ENCODE results near the gene MRPL21. TPM values are rescaled to one million over a fixed set of nuclear protein-coding genes. Genes with fewer than 3 reads are reported as not detected.
"Not testable (repeated sequence)": the region's sequence is repeated elsewhere in the genome, so short reads cannot be mapped to it uniquely, and the experiment has no call there.

MRPL21 gene
- total RNA-seq, 2 experiments from 2014 or later: 56.6 to 70.2 TPM

DNA sequence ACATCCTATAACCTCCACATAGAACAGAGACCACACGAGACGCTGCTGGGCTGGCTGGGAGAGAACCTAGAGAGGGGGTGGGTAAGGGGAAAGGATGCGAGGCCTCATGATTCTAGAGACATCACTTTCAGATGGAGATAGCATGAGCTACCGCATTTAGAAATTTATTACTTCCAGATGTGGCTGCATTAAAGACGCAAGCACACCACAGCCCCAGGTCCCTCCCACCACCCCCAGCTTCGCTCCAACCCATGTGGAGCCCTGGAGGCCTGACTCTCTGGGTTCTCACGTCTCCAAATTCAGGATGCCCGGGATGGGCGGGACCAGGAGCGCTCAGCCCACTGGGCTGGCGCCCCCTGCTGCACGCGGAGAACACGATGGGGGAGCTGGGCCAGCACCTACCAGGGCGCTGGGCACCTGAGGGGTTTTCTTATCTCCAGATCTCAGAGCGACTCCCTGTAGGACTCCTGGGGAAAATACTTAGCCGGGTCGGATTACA lies 13.6 kb downstream of the MRPL21 start:
- no peak overlapping the region for H3K27ac Mint-ChIP-seq

DNA sequence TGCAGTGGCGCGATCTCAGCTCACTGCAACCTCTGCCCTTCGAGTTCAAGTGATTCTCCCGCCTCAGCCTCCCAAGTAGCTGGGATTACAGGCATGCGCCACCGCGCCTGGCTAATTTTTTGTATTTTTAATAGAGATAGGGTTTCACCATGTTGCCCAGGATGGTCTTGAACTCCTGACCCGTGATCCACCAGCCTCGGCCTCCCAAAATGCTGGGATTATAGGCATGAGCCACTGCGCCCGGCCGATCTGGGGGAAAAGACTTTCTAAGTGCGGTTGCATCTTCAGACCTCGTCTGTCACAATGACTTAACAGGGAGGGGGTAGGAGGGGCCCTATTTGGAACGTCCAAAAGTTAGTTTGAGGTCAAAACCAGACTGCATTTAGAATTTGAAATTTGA lies 18.8 kb downstream of the MRPL21 start:
- CTCF ChIA-PET; H3K9me3 Mint-ChIP-seq (ENCODE audit: low read depth); ATAC-seq; H3K27ac Mint-ChIP-seq; DNase-seq; H3K36me3 Mint-ChIP-seq; H3K4me3 Mint-ChIP-seq; H3K4me1 Mint-ChIP-seq; H3K27me3 Mint-ChIP-seq: not testable (repeated sequence)

More for the DNA sequence above, 13.6 kb downstream of the MRPL21 start:
- ATAC-seq (no peak), DNase-seq (no peak)
- H3K27me3 Mint-ChIP-seq: no peaks in the 10 kb centered on the region
- no peak overlapping the region for H3K4me3 Mint-ChIP-seq
- CTCF ChIA-PET: no interaction called here
- no peaks in the 10 kb centered on the region for H3K4me1 Mint-ChIP-seq
- H3K36me3 Mint-ChIP-seq: peaks cover 15% of the 10 kb centered on the region
- no peaks in the 10 kb centered on the region for H3K9me3 Mint-ChIP-seq (ENCODE audit: low read depth)

DNA sequence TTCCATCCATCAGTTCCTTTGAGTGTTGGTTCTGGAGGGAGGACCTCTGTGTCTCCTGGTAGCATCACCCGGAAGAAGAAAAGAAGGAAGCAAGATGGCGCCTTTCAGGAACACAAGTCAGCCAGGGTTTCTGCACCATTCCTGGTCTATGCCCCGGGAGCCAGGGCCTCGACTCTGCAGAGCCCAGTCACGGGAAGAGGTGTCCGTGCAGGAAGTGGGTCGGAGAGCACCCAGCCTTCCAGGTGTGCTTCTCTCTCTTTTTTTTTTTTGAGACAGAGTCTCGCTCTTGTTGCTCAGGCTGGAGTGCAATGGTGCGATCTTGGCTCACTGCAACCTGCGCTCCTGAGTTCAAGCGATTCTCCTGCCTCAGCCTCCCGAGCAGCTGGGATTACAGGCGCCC lies 21.2 kb downstream of the MRPL21 start:
- no peaks in the 10 kb centered on the region for H3K4me1 Mint-ChIP-seq
- CTCF ChIA-PET: no interaction called here
- H3K27ac Mint-ChIP-seq: no peak overlapping the region
- no peaks in the 10 kb centered on the region for H3K36me3 Mint-ChIP-seq
- no peaks in the 10 kb centered on the region for H3K27me3 Mint-ChIP-seq
- DNase-seq: no peak
- H3K4me3 Mint-ChIP-seq: no peak overlapping the region
- ATAC-seq: no peak
- H3K9me3 Mint-ChIP-seq (ENCODE audit: low read depth): no peaks in the 10 kb centered on the region

DNA sequence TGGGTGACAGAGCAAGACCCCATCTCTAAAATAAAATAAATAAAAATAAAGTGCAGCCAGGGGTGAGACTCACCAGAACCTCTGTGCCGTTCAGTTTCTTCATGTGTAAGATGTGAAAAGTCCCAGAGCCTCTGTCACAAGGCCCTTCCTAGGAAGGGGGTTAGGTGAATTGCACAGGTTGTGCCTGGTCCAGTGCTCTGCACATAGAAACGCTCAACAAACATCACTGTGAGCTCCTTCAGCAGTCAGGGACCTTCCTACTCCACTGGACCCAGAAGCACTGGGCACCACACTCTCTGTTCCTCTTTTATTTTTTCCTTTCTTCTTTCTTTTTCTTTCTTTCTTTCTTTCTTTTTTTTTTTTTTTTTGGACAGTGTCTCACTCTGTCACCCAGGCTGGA lies 22.3 kb downstream of the MRPL21 start:
- ATAC-seq: no peak
- Mint-ChIP-seq H3K4me1 (no peaks in the 10 kb centered on the region), H3K4me3 (no peak overlapping the region), H3K9me3 (ENCODE audit: low read depth) (no peaks in the 10 kb centered on the region), H3K27ac (no peak overlapping the region), H3K27me3 (no peaks in the 10 kb centered on the region), H3K36me3 (no peaks in the 10 kb centered on the region)
- no peak for DNase-seq
- CTCF ChIA-PET: no interaction called here

DNA sequence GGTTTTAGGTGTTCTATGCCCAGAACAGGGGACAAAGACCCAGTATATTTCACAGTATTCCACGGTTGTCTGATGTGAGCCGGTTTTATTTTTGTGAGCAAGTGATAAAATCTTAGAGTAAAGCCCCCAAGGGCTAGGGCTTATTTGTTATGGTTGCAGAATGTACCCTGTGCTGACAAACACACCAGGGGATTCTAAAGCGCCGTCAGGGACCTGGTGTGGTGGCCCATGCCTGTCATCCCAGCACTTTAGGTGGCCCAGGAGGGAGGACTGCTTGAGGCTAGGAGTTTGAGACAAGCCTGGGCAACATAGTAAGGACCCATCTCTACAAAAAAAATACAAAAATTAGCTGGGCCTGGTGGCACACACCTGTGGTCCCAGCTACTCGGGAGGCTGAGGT lies 22.8 kb downstream of the MRPL21 start:
- CTCF ChIA-PET: no interaction called here
- ATAC-seq: no peak

DNA sequence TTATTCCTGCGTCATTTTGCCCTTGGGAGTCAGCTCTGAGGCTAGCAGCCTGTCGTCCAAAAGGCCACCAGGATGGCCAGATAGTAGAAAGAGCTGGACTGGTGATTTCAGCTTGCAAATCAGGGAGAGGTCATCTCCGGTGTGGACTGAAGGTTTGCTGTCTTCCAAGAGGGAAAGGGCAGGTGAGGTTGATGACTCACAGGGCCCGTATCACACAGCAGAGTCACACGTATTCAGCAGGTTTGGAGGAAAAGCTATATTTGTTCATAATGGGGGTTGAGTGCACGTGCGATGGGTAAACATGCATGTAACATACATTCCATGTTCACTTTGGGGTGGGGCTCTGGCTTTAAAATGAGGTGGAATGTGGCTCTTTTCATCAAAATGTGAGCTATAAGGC lies 25.6 kb downstream of the MRPL21 start:
- Mint-ChIP-seq H3K4me1 (peaks cover 3% of the 10 kb centered on the region), H3K27me3 (peaks cover 3% of the 10 kb centered on the region), H3K36me3 (no peaks in the 10 kb centered on the region), H3K4me3 (no peak overlapping the region), H3K27ac (no peak overlapping the region), H3K9me3 (ENCODE audit: low read depth) (no peaks in the 10 kb centered on the region)
- ATAC-seq (no peak), DNase-seq (no peak)
- CTCF ChIA-PET: no interaction called here

More for the DNA sequence above, 22.8 kb downstream of the MRPL21 start:
- no peak for DNase-seq
- Mint-ChIP-seq H3K27me3 (no peaks in the 10 kb centered on the region), H3K27ac (no peak overlapping the region), H3K36me3 (no peaks in the 10 kb centered on the region), H3K4me1 (no peaks in the 10 kb centered on the region), H3K4me3 (no peak overlapping the region), H3K9me3 (ENCODE audit: low read depth) (no peaks in the 10 kb centered on the region)

DNA sequence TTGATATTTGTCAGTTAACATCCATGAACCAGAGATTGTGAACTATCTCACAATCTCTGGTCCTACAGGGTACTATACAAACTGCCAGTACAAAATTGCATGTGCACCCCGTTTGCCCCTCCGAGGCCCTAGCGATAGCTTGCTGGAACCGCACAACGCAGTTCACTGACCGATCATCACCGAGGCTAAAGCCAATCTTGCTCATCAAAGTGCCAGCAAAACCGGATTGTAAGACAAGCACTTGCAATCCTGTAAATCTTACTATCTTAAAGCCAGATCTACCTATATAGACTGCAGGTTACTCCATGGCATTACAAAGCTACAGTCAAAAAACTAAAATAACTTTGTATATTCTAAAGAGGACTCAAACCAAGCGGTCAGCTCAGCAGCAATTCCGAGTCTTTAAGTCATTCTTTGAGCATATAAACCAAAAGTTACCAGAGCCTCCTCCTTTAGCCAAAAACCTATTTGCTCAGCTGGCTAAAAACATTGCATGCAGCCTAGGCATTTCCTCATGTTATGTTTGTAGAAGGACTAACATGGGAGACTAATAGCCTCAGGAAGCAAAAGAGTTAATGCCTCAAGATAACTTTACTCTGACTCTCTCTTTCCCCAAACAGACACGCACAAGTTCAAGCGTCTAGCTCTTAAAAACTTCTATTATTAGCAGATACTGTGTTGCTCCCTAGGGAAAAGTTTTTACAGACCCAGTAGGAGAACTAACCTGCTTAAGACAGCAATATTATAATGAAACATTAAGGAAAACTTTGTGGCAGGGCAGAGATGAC lies 31.2 kb downstream of the MRPL21 start:
- Mint-ChIP-seq H3K4me1 (peaks cover 17% of the 10 kb centered on the region), H3K27me3 (peaks cover 43% of the 10 kb centered on the region), H3K9me3 (ENCODE audit: low read depth) (no peaks in the 10 kb centered on the region), H3K4me3 (no peak overlapping the region), H3K27ac (no peak overlapping the region), H3K36me3 (no peaks in the 10 kb centered on the region)
- CTCF ChIA-PET: interaction anchor here (0.6 kb wide), 1 partner anchor 53 kb away, joined by 3 read pairs; no protein-coding TSS in a partner anchor
- ATAC-seq: no peak
- no peak for DNase-seq

DNA sequence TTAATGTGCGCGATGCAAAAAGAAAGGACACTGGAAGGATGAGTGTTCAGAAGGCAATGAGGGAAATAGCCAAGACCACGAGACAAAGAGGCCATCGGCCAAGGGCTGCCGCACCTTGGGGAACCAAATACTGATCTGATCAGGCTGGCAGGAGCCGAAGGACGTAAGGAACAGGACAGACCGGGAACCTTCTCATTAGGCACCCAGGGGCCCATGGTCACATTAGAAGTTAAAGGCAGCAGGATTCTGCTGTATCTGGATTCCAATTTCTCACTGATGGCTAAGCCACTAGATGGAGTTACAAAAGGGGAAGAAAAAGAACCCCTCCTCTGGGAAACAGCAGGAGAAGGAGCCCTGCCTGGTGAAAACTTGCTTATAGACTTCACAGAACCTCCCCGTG lies 33.2 kb downstream of the MRPL21 start:
- peaks cover 17% of the 10 kb centered on the region for H3K4me1 Mint-ChIP-seq
- H3K36me3 Mint-ChIP-seq: no peaks in the 10 kb centered on the region
- H3K27ac Mint-ChIP-seq: no peak overlapping the region
- peak overlapping the region; percentile 71 for H3K4me3 Mint-ChIP-seq
- ATAC-seq (no peak), DNase-seq (no peak)
- H3K9me3 Mint-ChIP-seq (ENCODE audit: low read depth): no peaks in the 10 kb centered on the region
- CTCF ChIA-PET: no interaction called here
- peaks cover 43% of the 10 kb centered on the region for H3K27me3 Mint-ChIP-seq

DNA sequence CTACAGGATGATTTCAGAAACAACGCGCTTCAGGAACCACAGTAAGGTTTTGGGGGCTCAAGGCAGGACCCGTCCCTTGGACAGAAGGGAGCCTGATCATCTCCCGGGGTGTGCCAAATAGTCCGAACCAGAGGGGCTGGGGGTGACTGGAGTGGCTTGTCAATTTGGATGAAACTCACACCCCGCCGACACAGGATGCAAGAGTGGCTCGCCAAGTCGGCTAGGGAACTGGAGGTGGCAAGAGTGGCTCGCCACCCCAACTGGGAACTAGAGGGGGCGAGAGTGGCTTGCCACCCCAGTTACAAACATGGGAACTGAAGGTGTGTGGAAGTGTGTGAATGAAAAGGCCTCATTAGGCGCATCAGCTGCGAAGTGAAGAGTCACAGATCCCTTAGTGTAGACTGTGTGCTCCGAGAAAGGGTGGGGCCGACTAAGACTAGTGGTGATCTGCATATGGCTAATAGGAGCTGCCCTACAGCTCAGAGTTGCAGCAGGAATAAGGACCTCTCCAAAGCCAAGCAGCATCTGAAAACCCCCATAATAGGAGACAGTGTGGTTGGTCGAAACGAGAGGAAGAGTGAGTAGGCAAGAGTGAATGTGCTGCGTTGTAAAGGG lies 35.3 kb downstream of the MRPL21 start:
- Mint-ChIP-seq H3K4me3 (no peak overlapping the region), H3K36me3 (no peaks in the 10 kb centered on the region), H3K9me3 (ENCODE audit: low read depth) (no peaks in the 10 kb centered on the region), H3K4me1 (peaks cover 14% of the 10 kb centered on the region), H3K27me3 (peaks cover 43% of the 10 kb centered on the region), H3K27ac (no peak overlapping the region)
- DNase-seq (no peak), ATAC-seq (no peak)
- CTCF ChIA-PET: no interaction called here

DNA sequence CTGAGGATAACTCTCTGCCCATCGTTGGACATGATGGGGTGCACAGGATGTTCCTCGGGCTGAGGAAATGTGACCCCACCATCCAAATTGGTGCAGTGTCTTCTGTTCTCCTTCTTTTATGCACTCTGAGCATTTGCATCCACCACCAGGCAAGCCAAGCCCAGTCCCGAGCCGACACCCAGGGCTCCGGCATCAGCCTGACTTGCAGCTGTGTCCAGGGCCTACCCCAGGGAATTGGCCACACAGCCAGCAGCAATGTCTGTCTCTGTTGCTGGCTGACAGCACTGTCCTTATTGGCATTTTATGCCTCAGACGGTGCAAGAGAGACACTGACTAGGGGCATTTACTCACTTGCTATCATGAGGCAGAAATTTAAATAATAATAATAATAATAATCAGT lies 36.6 kb downstream of the MRPL21 start:
- Mint-ChIP-seq H3K4me3 (no peak overlapping the region), H3K4me1 (peaks cover 14% of the 10 kb centered on the region), H3K9me3 (ENCODE audit: low read depth) (no peaks in the 10 kb centered on the region), H3K36me3 (no peaks in the 10 kb centered on the region), H3K27me3 (peaks cover 34% of the 10 kb centered on the region), H3K27ac (no peak overlapping the region)
- ATAC-seq (no peak), DNase-seq (no peak)
- CTCF ChIA-PET: no interaction called here

DNA sequence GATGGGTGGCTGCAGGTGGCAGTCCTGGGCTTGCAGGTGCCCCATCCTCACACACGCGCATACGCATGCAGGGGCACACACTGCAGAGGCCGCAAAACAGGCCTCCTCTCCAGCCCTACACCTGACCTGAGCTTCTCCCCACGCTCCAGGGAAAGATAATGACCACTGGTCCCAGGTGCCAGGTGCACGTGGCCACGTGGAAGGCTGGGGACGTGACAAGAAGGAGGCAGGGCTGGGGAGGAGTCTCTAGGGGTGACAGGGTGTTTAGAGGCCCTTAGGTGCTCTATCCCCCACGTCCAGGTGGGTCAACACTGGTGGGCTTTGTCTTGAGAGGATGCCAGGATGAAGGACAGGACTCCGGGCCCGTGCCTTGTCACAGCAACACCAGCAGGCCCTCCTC lies 38.4 kb downstream of the MRPL21 start:
- peaks cover 12% of the 10 kb centered on the region for H3K4me1 Mint-ChIP-seq
- CTCF ChIA-PET: no interaction called here
- no peak overlapping the region for H3K27ac Mint-ChIP-seq
- H3K27me3 Mint-ChIP-seq: peaks cover 19% of the 10 kb centered on the region
- H3K36me3 Mint-ChIP-seq: no peaks in the 10 kb centered on the region
- no peak for DNase-seq
- no peaks in the 10 kb centered on the region for H3K9me3 Mint-ChIP-seq (ENCODE audit: low read depth)
- H3K4me3 Mint-ChIP-seq: no peak overlapping the region
- ATAC-seq: no peak

DNA sequence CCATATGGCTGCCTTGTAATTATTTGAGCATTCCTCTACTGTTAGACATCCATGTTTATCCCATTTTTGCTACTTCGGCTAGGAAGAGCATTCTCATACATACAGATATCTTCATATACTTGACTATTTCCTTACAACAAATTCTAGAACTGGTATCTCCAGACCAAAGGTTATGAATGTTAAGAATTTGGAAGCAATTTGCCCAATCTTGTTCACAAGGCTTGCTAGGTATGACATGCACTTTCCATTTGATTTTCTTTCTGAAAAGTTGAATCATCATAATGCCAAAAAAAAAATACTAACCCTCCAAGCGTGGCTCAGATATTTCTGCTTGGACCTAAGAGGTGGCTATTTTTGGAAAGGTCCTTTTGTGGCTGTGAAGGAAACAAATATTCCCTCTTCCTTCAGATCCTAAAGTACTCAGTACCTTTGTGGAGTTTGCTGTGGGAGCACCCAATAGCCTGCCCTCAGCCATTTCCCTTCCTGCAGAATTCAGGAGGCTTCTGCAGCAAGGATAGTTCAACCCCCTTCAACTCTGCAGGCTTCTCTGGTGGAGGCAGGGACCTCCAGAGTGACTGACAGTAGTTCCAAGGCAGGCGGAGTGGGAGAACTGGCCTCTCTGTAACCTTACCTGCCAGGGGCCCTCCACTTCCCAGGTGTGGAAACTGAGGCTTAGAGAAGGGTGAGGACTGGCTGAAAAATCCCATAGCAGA lies 39.9 kb downstream of the MRPL21 start:
- Mint-ChIP-seq H3K27me3 (peaks cover 5% of the 10 kb centered on the region), H3K4me1 (peaks cover 2% of the 10 kb centered on the region), H3K36me3 (no peaks in the 10 kb centered on the region), H3K27ac (no peak overlapping the region), H3K9me3 (ENCODE audit: low read depth) (no peaks in the 10 kb centered on the region), H3K4me3 (no peak overlapping the region)
- DNase-seq (no peak), ATAC-seq (no peak)
- CTCF ChIA-PET: no interaction called here

DNA sequence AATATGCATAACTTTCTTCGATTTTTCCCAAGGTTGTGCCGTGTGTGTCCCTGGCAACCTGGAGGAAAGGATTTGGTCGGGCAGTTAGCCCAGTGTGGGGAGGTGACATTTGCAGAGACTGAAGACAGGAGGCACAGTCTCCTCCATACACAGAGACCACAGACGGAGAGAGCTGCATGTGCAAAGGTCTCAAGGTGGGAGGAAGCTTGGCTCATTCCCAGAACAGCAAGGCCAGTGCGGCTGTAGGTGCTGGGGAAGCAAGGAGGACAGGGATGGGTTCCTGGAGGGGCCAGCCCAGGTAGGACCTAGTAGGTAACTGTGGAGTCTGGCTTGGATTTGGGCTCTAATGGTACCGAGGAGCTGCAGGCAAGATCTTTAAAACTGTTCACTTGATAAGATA lies 41.2 kb downstream of the MRPL21 start:
- no peaks in the 10 kb centered on the region for H3K4me1 Mint-ChIP-seq
- H3K36me3 Mint-ChIP-seq: no peaks in the 10 kb centered on the region
- no peak for ATAC-seq
- CTCF ChIA-PET: no interaction called here
- no peaks in the 10 kb centered on the region for H3K9me3 Mint-ChIP-seq (ENCODE audit: low read depth)
- H3K4me3 Mint-ChIP-seq: no peak overlapping the region
- peaks cover 6% of the 10 kb centered on the region for H3K27me3 Mint-ChIP-seq
- no peak overlapping the region for H3K27ac Mint-ChIP-seq
- DNase-seq: no peak

DNA sequence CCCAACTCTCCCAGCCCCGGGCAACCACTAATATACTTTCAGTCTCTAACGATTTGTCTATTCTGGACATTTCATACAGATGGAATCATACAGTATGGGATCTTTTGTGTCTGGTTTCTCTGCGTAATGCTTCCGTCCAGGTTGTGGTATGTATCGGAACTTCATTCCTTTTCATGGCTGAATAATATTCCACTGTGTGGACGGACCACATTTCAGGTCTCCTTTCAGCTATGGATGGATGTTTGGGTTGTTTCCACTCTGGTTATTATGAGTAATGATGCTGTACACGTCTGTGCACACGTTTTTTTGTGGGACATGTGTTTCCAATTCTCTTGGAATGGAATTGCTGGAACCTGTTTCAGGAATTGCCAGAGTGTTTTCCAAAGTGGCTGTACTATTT lies 44.5 kb downstream of the MRPL21 start:
- no peaks in the 10 kb centered on the region for H3K36me3 Mint-ChIP-seq
- H3K4me1 Mint-ChIP-seq: no peaks in the 10 kb centered on the region
- H3K4me3 Mint-ChIP-seq: no peak overlapping the region
- H3K27me3 Mint-ChIP-seq: peaks cover 30% of the 10 kb centered on the region
- no peaks in the 10 kb centered on the region for H3K9me3 Mint-ChIP-seq (ENCODE audit: low read depth)
- ATAC-seq (no peak), DNase-seq (no peak)
- CTCF ChIA-PET: no interaction called here
- H3K27ac Mint-ChIP-seq: no peak overlapping the region
